KMS-11 (cell line): ENCODE results near the gene KLRC3.
"Not testable (repeated sequence)": the region's sequence is repeated elsewhere in the genome, so short reads cannot be mapped to it uniquely, and the experiment has no call there.

Source experiments
- H2AFZ ChIP-seq: fragments of 200-600 bp; sonication (generic); 2 replicates; pipeline ENCODE4 v1.6.1; 2016; ENCODE audit warnings: antibody characterized with exemption, mixed run types, low read depth
- H3K27ac ChIP-seq: fragments of 200-600 bp; sonication (generic); 2 replicates; pipeline ENCODE4 v1.6.1; 2016; ENCODE audit warnings: mild to moderate bottlenecking, mixed run types
- H3K27me3 ChIP-seq: fragments of 200-600 bp; sonication (generic); 2 replicates; pipeline ENCODE4 v1.6.1; 2017; ENCODE audit warnings: mild to moderate bottlenecking, low read depth, mixed run types, moderate library complexity; ENCODE audit not compliant: insufficient read depth
- H3K36me3 ChIP-seq: fragments of 200-600 bp; sonication (generic); 2 replicates; pipeline ENCODE4 v1.6.1; 2017; ENCODE audit warnings: mild to moderate bottlenecking, mixed run types; ENCODE audit not compliant: insufficient read depth
- H3K4me1 ChIP-seq: fragments of 200-600 bp; sonication (generic); 2 replicates; pipeline ENCODE4 v1.6.1; 2016; ENCODE audit warnings: mild to moderate bottlenecking, low read depth, mixed run types; ENCODE audit not compliant: poor library complexity, severe bottlenecking
- H3K4me2 ChIP-seq: fragments of 200-600 bp; sonication (generic); 2 replicates; pipeline ENCODE4 v1.7.0; 2016; ENCODE audit warnings: mild to moderate bottlenecking, mixed run types
- H3K4me3 ChIP-seq: fragments of 200-600 bp; sonication (generic); IDR thresholded peaks from 2 replicates; pipeline ENCODE4 v1.6.1; 2017; ENCODE audit warnings: low read depth, low read length, mixed read lengths; ENCODE audit not compliant: insufficient read depth
- H3K79me2 ChIP-seq: fragments of 200-600 bp; sonication (generic); 2 replicates; pipeline ENCODE4 v1.6.1; 2016; ENCODE audit warnings: low read depth, mixed run types; ENCODE audit not compliant: insufficient read depth
- H3K9ac ChIP-seq: fragments of 200-600 bp; sonication (generic); 2 replicates; pipeline ENCODE4 v1.6.1; 2016; ENCODE audit warnings: mild to moderate bottlenecking, mixed run types
- H4K20me1 ChIP-seq: fragments of 200-600 bp; sonication (generic); 2 replicates; pipeline ENCODE4 v1.6.1; 2016; ENCODE audit warnings: mild to moderate bottlenecking, mixed run types; ENCODE audit not compliant: insufficient read depth
- TF ChIP-seq, protein P1 (sequence below): fragments of 200-600 bp; sonication (generic); conservative IDR thresholded peaks from 2 replicates; pipeline ENCODE4 v1.6.1; 2017; ENCODE audit warnings: low read depth, mild to moderate bottlenecking, antibody characterized with exemption, low read length, moderate library complexity, mixed read lengths

KLRC3 gene

GRCh38 chr12:10420334-10420733 is at the start of gene KLRC3:
Gene KLRC3 (minus strand): TSS chr12:10420595. CDS start chr12:10420550, 45 bp downstream.
- H3K4me3 ChIP-seq, H3K79me2 ChIP-seq, H4K20me1 ChIP-seq, H3K36me3 ChIP-seq, H3K4me1 ChIP-seq, H3K27me3 ChIP-seq, H3K4me2 ChIP-seq, H3K27ac ChIP-seq, H3K9ac ChIP-seq, H2AFZ ChIP-seq: not testable (repeated sequence)

DNA sequence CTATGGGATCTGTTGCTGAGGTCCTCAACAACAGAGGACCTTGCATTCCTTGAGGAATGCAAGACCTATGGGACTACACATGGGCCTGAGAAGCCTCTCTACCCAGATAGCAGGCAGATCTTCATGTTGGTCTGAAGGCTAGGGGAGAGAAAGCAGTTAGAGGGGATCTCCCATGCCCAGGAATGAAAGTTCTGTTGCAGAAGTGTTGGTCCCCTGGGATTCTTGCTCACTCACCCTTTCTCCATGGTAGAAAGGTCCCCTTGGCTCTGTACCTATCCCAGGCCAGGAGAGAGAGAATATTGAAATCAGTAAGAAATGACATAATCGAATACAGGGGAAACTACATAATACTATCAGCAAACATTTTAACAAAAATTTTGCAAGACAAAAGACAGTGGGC is 49.3 kb upstream of the KLRC3 start:
- H3K27me3 ChIP-seq: no peaks in the 10 kb centered on the region
- TF ChIP-seq, protein P1, sequence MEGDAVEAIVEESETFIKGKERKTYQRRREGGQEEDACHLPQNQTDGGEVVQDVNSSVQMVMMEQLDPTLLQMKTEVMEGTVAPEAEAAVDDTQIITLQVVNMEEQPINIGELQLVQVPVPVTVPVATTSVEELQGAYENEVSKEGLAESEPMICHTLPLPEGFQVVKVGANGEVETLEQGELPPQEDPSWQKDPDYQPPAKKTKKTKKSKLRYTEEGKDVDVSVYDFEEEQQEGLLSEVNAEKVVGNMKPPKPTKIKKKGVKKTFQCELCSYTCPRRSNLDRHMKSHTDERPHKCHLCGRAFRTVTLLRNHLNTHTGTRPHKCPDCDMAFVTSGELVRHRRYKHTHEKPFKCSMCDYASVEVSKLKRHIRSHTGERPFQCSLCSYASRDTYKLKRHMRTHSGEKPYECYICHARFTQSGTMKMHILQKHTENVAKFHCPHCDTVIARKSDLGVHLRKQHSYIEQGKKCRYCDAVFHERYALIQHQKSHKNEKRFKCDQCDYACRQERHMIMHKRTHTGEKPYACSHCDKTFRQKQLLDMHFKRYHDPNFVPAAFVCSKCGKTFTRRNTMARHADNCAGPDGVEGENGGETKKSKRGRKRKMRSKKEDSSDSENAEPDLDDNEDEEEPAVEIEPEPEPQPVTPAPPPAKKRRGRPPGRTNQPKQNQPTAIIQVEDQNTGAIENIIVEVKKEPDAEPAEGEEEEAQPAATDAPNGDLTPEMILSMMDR: no peak
- no peak overlapping the region for H3K4me2 ChIP-seq

DNA sequence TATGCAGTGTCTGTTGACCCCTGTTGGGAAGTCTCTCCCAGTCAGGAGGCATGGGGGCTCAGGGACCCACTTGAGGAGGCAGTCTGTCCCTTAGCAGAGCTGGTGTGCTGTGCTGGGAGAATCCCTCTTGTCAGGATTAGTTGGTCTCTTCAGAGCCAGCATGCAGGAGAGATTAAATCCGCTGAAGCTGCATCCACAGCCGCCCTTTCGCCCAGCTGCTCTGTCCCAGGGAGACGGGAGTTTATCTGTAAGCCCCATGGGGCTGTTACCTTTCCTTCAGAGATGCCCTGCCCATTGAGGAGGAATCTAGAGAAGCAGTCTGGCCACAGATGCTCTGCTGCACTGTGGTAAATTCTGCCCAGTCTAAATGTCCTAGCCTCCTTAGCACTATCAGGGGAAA is 45.9 kb upstream of the KLRC3 start:
- Histone ChIP-seq H2AFZ (no peak overlapping the region), H3K36me3 (no peaks in the 10 kb centered on the region), H3K27me3 (no peaks in the 10 kb centered on the region), H4K20me1 (no peaks in the 10 kb centered on the region), H3K4me1 (no peaks in the 10 kb centered on the region), H3K4me3 (no peak overlapping the region), H3K27ac (no peak overlapping the region), H3K79me2 (no peaks in the 10 kb centered on the region), H3K9ac (no peak overlapping the region), H3K4me2 (no peak overlapping the region)
- TF ChIP-seq, protein P1: no peak

More for the DNA sequence above, 49.3 kb upstream of the KLRC3 start:
- Histone ChIP-seq H2AFZ (no peak overlapping the region), H3K79me2 (no peaks in the 10 kb centered on the region), H3K4me3 (no peak overlapping the region), H3K27ac (no peak overlapping the region), H3K9ac (no peak overlapping the region), H3K4me1 (no peaks in the 10 kb centered on the region), H3K36me3 (no peaks in the 10 kb centered on the region), H4K20me1 (no peaks in the 10 kb centered on the region)

- H3K4me2 ChIP-seq: no peak overlapping the region
- H3K9ac ChIP-seq: no peak overlapping the region
- no peaks in the 10 kb centered on the region for H3K79me2 ChIP-seq
- no peak overlapping the region for H3K27ac ChIP-seq
- no peak overlapping the region for H3K4me3 ChIP-seq
- TF ChIP-seq, protein P1: no peak
- H3K36me3 ChIP-seq: no peaks in the 10 kb centered on the region
- no peaks in the 10 kb centered on the region for H3K27me3 ChIP-seq
- no peak overlapping the region for H2AFZ ChIP-seq
- no peaks in the 10 kb centered on the region for H4K20me1 ChIP-seq
- no peaks in the 10 kb centered on the region for H3K4me1 ChIP-seq
Measured at GRCh38 chr12:10457760-10458159, 37.4 kb upstream of the KLRC3 start.

DNA sequence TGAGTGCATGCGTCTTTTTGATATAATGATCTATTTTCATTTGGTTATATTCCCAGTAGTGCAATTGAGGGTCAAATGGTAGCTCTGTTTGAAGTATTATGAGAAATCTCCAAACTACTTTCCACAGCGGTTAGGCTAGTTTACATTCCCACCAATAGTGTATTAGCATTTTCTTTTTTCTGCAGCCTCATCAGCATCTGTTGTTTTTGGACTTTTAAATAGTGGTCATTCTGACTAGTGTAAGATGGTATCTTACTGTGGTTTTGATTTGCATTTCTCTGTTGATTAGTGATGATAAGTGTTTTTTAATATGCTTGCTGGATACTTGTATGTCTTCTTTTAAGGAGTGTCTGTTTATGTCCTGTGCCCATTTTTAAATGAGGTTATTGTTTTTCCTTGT is 36.5 kb upstream of the KLRC3 start:
- H3K79me2 ChIP-seq: no peaks in the 10 kb centered on the region
- no peaks in the 10 kb centered on the region for H4K20me1 ChIP-seq
- H3K4me3 ChIP-seq: no peak overlapping the region
- TF ChIP-seq, protein P1: no peak
- H2AFZ ChIP-seq: no peak overlapping the region
- H3K9ac ChIP-seq: no peak overlapping the region
- H3K4me2 ChIP-seq: no peak overlapping the region
- H3K4me1 ChIP-seq: no peaks in the 10 kb centered on the region
- no peaks in the 10 kb centered on the region for H3K36me3 ChIP-seq
- no peak overlapping the region for H3K27ac ChIP-seq
- no peaks in the 10 kb centered on the region for H3K27me3 ChIP-seq
